H9 (cell line): ENCODE data around the gene NEDD4L. TPM values are rescaled to one million over a fixed set of nuclear protein-coding genes. Genes with fewer than 3 reads are reported as not detected.

Experiments
- DNase-seq: peaks from one replicate; pipeline ENCODE4 v3.0.0-alpha.2; 2017
- H2AFZ ChIP-seq: one replicate; pipeline ENCODE4 v1.6.1; 2013; ENCODE audit warnings: mild to moderate bottlenecking, low read length, control low read depth, moderate library complexity
- H2AK5ac ChIP-seq: 2 replicates; pipeline ENCODE4 v1.6.1; 2013; ENCODE audit warnings: low read length, control low read depth, mixed read lengths; ENCODE audit not compliant: insufficient read length
- H2BK120ac ChIP-seq: one replicate; pipeline ENCODE4 v1.6.1; 2013; ENCODE audit warnings: low read depth, mild to moderate bottlenecking, low read length, control low read depth, inconsistent platforms; ENCODE audit not compliant: poor library complexity, severe bottlenecking
- H2BK12ac ChIP-seq: 2 replicates; pipeline ENCODE4 v1.6.1; 2013; ENCODE audit warnings: low read length, control low read depth, mixed read lengths, low read depth; ENCODE audit not compliant: insufficient read length
- H2BK15ac ChIP-seq: 2 replicates; pipeline ENCODE4 v1.6.1; 2013; ENCODE audit warnings: low read depth, low read length, control low read depth
- H2BK20ac ChIP-seq: one replicate; pipeline ENCODE4 v1.6.1; 2013; ENCODE audit warnings: low read depth, mild to moderate bottlenecking, low read length, control low read depth, inconsistent platforms; ENCODE audit not compliant: poor library complexity, severe bottlenecking
- H2BK5ac ChIP-seq: 2 replicates; pipeline ENCODE4 v1.6.1; 2013; ENCODE audit warnings: low read length, control low read depth, mixed read lengths; ENCODE audit not compliant: insufficient read length
- H3K14ac ChIP-seq: 2 replicates; pipeline ENCODE4 v1.6.1; 2013; ENCODE audit warnings: low read length, control low read depth; ENCODE audit not compliant: insufficient read depth
- H3K18ac ChIP-seq: 2 replicates; pipeline ENCODE4 v1.6.1; 2013; ENCODE audit warnings: low read depth, mild to moderate bottlenecking, mixed read lengths, low read length, control low read depth; ENCODE audit not compliant: insufficient read length
- H3K23ac ChIP-seq: 2 replicates; pipeline ENCODE4 v1.6.1; 2013; ENCODE audit warnings: low read length, control low read depth, mixed read lengths, low read depth; ENCODE audit not compliant: insufficient read length
- H3K23me2 ChIP-seq: 2 replicates; pipeline ENCODE4 v1.6.1; 2013; ENCODE audit warnings: low read depth, mild to moderate bottlenecking, mixed read lengths, low read length, control low read depth; ENCODE audit not compliant: insufficient read length, poor library complexity, severe bottlenecking
- H3K27ac ChIP-seq: 2 replicates; pipeline ENCODE4 v1.5.1; 2013; ENCODE audit warnings: low read length, control low read depth, mixed read lengths, low read depth; ENCODE audit not compliant: insufficient read length
- H3K27me3 ChIP-seq: 2 replicates; pipeline ENCODE4 v1.6.1; 2013; ENCODE audit warnings: low read length, control low read depth, inconsistent platforms; ENCODE audit not compliant: insufficient read depth
- H3K4ac ChIP-seq: 2 replicates; pipeline ENCODE4 v1.6.1; 2013; ENCODE audit warnings: low read depth, mild to moderate bottlenecking, control low read depth, inconsistent platforms, low read length, moderate library complexity
- H3K4me1 ChIP-seq: 2 replicates; pipeline ENCODE4 v1.6.1; 2013; ENCODE audit warnings: low read length, control low read depth, inconsistent platforms; ENCODE audit not compliant: insufficient read depth
- H3K4me2 ChIP-seq: 2 replicates; pipeline ENCODE4 v1.6.1; 2013; ENCODE audit warnings: low read length, control low read depth, mixed read lengths; ENCODE audit not compliant: insufficient read length, insufficient read depth
- H3K56ac ChIP-seq: 2 replicates; pipeline ENCODE4 v1.6.1; 2013; ENCODE audit warnings: low read depth, mild to moderate bottlenecking, mixed read lengths, low read length, control low read depth; ENCODE audit not compliant: insufficient read length
- H3K79me1 ChIP-seq: 2 replicates; pipeline ENCODE4 v1.6.1; 2013; ENCODE audit warnings: low read depth, mild to moderate bottlenecking, moderate library complexity, low read length, control low read depth, inconsistent platforms; ENCODE audit not compliant: insufficient read depth, poor library complexity, severe bottlenecking
- H3K79me2 ChIP-seq: 2 replicates; pipeline ENCODE4 v1.6.1; 2013; ENCODE audit warnings: low read length, control low read depth, inconsistent platforms; ENCODE audit not compliant: insufficient read depth
- H3K9ac ChIP-seq: 2 replicates; pipeline ENCODE4 v1.6.1; 2013; ENCODE audit warnings: low read length, control low read depth, mixed read lengths; ENCODE audit not compliant: insufficient read length; ENCODE audit errors: extremely low read depth
- H3K9me3 ChIP-seq: one replicate; pipeline ENCODE4 v1.6.1; 2013; ENCODE audit warnings: low read depth, low read length, inconsistent platforms; ENCODE audit not compliant: control insufficient read depth
- H3T11ph ChIP-seq: one replicate; pipeline ENCODE4 v1.6.1; 2013; ENCODE audit warnings: mild to moderate bottlenecking, low read length, control low read depth, inconsistent platforms
- H4K20me1 ChIP-seq: one replicate; pipeline ENCODE4 v1.6.1; 2013; ENCODE audit not compliant: control insufficient read depth, insufficient read length, insufficient read depth
- H4K5ac ChIP-seq: 2 replicates; pipeline ENCODE4 v1.6.1; 2013; ENCODE audit warnings: low read depth, mild to moderate bottlenecking, mixed read lengths, low read length, control low read depth; ENCODE audit not compliant: insufficient read length
- H4K8ac ChIP-seq: replicated peaks from 2 replicates; pipeline ENCODE4 v1.6.1; 2013; ENCODE audit warnings: low read length, control low read depth, mixed read lengths, low read depth; ENCODE audit not compliant: insufficient read length
- H4K91ac ChIP-seq: 2 replicates; pipeline ENCODE4 v1.6.1; 2013; ENCODE audit warnings: low read depth, mild to moderate bottlenecking, moderate library complexity, mixed read lengths, low read length, control low read depth; ENCODE audit not compliant: insufficient read length
- H3K27ac Mint-ChIP-seq, 3 experiments: 2 replicates in 2 of 3; 3 replicates in 1 of 3; pipeline ENCODE4 v1.8.0; 2020 to 2021; ENCODE audit warnings: mixed read lengths in 3 of 3, mild to moderate bottlenecking in 1 of 3, moderate library complexity in 1 of 3
- H3K27me3 Mint-ChIP-seq: 2 replicates; pipeline ENCODE4 v1.8.0; 2021; ENCODE audit warnings: low read depth, mild to moderate bottlenecking, moderate library complexity, mixed read lengths
- H3K36me3 Mint-ChIP-seq, 3 experiments: 2 replicates in 2 of 3; 3 replicates in 1 of 3; pipeline ENCODE4 v1.8.0; 2020 to 2021; ENCODE audit warnings: low read depth in 3 of 3, mixed read lengths in 3 of 3; ENCODE audit not compliant: insufficient read depth in 1 of 3
- H3K4me1 Mint-ChIP-seq, 2 experiments: 2 replicates each; pipeline ENCODE4 v1.8.0; 2020; ENCODE audit warnings: mixed read lengths in 2 of 2
- H3K4me3 Mint-ChIP-seq, 2 experiments: 2 replicates in 1 of 2; 3 replicates in 1 of 2; pipeline ENCODE4 v1.8.0; 2020 to 2021; ENCODE audit warnings: mild to moderate bottlenecking in 2 of 2, mixed read lengths in 2 of 2, moderate library complexity in 1 of 2
- H3K9me3 Mint-ChIP-seq, 2 experiments: 2 replicates in 1 of 2; 3 replicates in 1 of 2; pipeline ENCODE4 v1.8.0; 2020; ENCODE audit warnings: mild to moderate bottlenecking in 2 of 2, mixed read lengths in 2 of 2, moderate library complexity in 1 of 2
- WGBS: extraction: QIAGEN DNeasy Blood & Tissue Kit; methylation state at CpG from one replicate; pipeline ENCODE4 v1.1.7; 2013; ENCODE audit warnings: missing lambda C conversion rate, low lambda C conversion rate, mixed read lengths; ENCODE audit not compliant: insufficient read length; ENCODE audit errors: extremely low coverage; 5-methylcytosine and 5-hydroxymethylcytosine counted together
- total RNA-seq: library from RNA; stranded (reverse); gene quantifications from 2 replicates; pipeline ENCODE4 v1.2.1, GENCODE V29; 2021
- TF ChIP-seq, protein P1 (sequence below): fragments of 200-600 bp; sonication (generic); conservative IDR thresholded peaks from 3 replicates; pipeline ENCODE4 v1.8.0; 2021; ENCODE audit warnings: antibody characterized with exemption, mild to moderate bottlenecking

NEDD4L gene
- total RNA-seq, 1 experiment from 2014 or later: 76.3 TPM

DNA sequence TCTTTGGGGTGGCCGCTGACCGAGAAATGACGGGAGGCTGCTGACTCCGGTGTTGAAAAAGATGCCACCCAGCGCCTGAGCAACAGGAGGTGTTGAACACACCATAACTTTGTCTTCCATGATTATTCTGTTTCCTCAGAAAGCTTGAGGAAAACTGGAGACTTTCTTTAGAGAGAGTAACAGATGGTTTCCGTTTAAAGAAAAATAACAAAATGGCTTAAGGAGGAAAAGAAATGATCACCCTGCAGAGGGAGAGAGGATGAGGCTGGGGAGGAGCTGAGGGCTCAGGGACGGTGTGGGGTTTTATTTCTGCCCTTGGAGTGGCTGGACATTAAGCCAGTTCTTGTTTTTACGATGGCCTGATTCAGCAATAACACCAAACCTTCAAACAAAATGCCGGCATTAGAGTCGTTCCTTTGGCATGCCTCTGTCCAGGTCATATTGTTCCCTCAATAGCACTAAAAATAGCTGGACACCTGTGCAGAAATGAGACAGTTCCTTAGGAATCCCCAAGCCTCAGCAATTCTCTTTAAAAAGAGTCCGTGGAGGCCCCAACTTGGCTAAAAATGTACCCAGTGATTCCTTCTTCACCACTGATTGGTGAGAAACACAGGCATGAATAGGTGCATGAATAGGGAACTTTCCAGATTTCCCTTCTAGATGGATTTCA is 402.5 kb downstream of the NEDD4L start:
- Histone ChIP-seq H3K23ac (no peak overlapping the region), H4K5ac (no peak overlapping the region), H2AFZ (no peak overlapping the region), H3K9ac (no peak overlapping the region), H3K9me3 (no peaks in the 10 kb centered on the region), H3K79me2 (no peaks in the 10 kb centered on the region), H3K79me1 (no peaks in the 10 kb centered on the region), H2BK20ac (no peak overlapping the region), H2BK12ac (no peak overlapping the region), H4K8ac (no peak overlapping the region), H3K4me1 (no peaks in the 10 kb centered on the region; the same call in 1 of the 2 replicates), H3K56ac (no peak overlapping the region), H3K4ac (no peak overlapping the region), H3K18ac (no peak overlapping the region), H3K14ac (no peak overlapping the region), H2BK5ac (no peak overlapping the region), H3K27ac (no peak overlapping the region), H3K4me2 (no peak overlapping the region), H2AK5ac (no peak overlapping the region), H4K91ac (no peak overlapping the region), H2BK120ac (no peak overlapping the region), H4K20me1 (no peaks in the 10 kb centered on the region), H3K23me2 (no peaks in the 10 kb centered on the region), H3T11ph (no peak overlapping the region), H3K27me3 (no peaks in the 10 kb centered on the region; the same call in 1 of the 2 replicates), H2BK15ac (no peak overlapping the region)
- DNase-seq: no peak
- TF ChIP-seq, protein P1, sequence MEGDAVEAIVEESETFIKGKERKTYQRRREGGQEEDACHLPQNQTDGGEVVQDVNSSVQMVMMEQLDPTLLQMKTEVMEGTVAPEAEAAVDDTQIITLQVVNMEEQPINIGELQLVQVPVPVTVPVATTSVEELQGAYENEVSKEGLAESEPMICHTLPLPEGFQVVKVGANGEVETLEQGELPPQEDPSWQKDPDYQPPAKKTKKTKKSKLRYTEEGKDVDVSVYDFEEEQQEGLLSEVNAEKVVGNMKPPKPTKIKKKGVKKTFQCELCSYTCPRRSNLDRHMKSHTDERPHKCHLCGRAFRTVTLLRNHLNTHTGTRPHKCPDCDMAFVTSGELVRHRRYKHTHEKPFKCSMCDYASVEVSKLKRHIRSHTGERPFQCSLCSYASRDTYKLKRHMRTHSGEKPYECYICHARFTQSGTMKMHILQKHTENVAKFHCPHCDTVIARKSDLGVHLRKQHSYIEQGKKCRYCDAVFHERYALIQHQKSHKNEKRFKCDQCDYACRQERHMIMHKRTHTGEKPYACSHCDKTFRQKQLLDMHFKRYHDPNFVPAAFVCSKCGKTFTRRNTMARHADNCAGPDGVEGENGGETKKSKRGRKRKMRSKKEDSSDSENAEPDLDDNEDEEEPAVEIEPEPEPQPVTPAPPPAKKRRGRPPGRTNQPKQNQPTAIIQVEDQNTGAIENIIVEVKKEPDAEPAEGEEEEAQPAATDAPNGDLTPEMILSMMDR: no peak
- 0 out of 7 replicates have a peak, but pooled peaks cover 0 to 2% (median 0%) of the 10 kb centered on the region in 3 experiments for H3K36me3 Mint-ChIP-seq
- no peak overlapping the region for H3K27ac Mint-ChIP-seq
- H3K4me1 Mint-ChIP-seq: peaks cover 38 to 46% of the 10 kb centered on the region in 2 experiments
- 0 out of 2 replicates have a peak, but pooled peaks cover 2% of the 10 kb centered on the region for H3K27me3 Mint-ChIP-seq
- 0 out of 5 replicates have a peak overlapping the region, but pooled peaks of 1 of the 2 experiments have one; percentile 6 for H3K4me3 Mint-ChIP-seq
- WGBS: no CpG with 5 or more reads among the region's 11 CpGs
- no peaks in the 10 kb centered on the region for H3K9me3 Mint-ChIP-seq
